Superior temporal gyrus (tissue), 1 donor: ENCODE results near the gene IMMP2L.

Experiments
- DNase-seq: peaks from one replicate; pipeline ENCODE4 v3.0.0-alpha.2; 2016; ENCODE audit errors: extremely low spot score

Gene IMMP2L

GRCh38 chr7:111393011-111393754 is 169.1 kb downstream of the IMMP2L start:
- no peak for DNase-seq

- DNase-seq: no peak
Measured at GRCh38 chr7:111392294-111392693, 170.0 kb downstream of the IMMP2L start.

GRCh38 chr7:111390000-111390399 is 172.3 kb downstream of the IMMP2L start:
- DNase-seq: no peak

- no peak for DNase-seq
Measured at GRCh38 chr7:111388912-111389311, 173.4 kb downstream of the IMMP2L start.

- DNase-seq: no peak
Measured at GRCh38 chr7:111388016-111388415, 174.3 kb downstream of the IMMP2L start.

GRCh38 chr7:111384065-111384891 is 178.0 kb downstream of the IMMP2L start:
- DNase-seq: no peak

- DNase-seq: no peak
Measured at GRCh38 chr7:111383133-111383532, 179.2 kb downstream of the IMMP2L start.

- DNase-seq: no peak
Measured at GRCh38 chr7:111381590-111381989, 180.7 kb downstream of the IMMP2L start.

- no peak for DNase-seq
Measured at GRCh38 chr7:111380945-111381344, 181.3 kb downstream of the IMMP2L start.

GRCh38 chr7:111374027-111374426 is 188.3 kb downstream of the IMMP2L start:
- no peak for DNase-seq

- DNase-seq: no peak
Measured at GRCh38 chr7:111371437-111371836, 190.9 kb downstream of the IMMP2L start.

GRCh38 chr7:111370002-111370401 is 192.3 kb downstream of the IMMP2L start:
- DNase-seq: no peak

- no peak for DNase-seq
Measured at GRCh38 chr7:111368381-111369065, 193.8 kb downstream of the IMMP2L start.

- no peak for DNase-seq
Measured at GRCh38 chr7:111364413-111364812, 197.9 kb downstream of the IMMP2L start.

- DNase-seq: no peak
Measured at GRCh38 chr7:111363099-111363498, 199.2 kb downstream of the IMMP2L start.

- DNase-seq: no peak
Measured at GRCh38 chr7:111362506-111363054, 199.7 kb downstream of the IMMP2L start.

GRCh38 chr7:111358915-111359314 is 203.4 kb downstream of the IMMP2L start:
- no peak for DNase-seq

- no peak for DNase-seq
Measured at GRCh38 chr7:111357691-111358090, 204.6 kb downstream of the IMMP2L start.

GRCh38 chr7:111356941-111357340 is 205.4 kb downstream of the IMMP2L start:
- no peak for DNase-seq

- no peak for DNase-seq
Measured at GRCh38 chr7:111352319-111352718, 210.0 kb downstream of the IMMP2L start.

GRCh38 chr7:111346219-111346618 is 216.1 kb downstream of the IMMP2L start:
- DNase-seq: no peak

GRCh38 chr7:111343017-111343416 is 219.3 kb downstream of the IMMP2L start:
- no peak for DNase-seq
